HepG2 (cell line): ENCODE measurements around the gene FBXO10. TPM values are rescaled to one million over a fixed set of nuclear protein-coding genes. Genes with fewer than 3 reads are reported as not detected.

Experiments used
- ATAC-seq: fragments of 200-7000 bp; cut with Tn5 transposase; 3 replicates; pipeline ENCODE4 v1.9.1; 2020; ENCODE audit warnings: mild to moderate bottlenecking, moderate library complexity
- BruUV-seq: library from RNA; stranded (reverse); fragments of 400-500 nt; replicated peaks from 2 replicates; lab custom pipeline; 2021; lab: Mats Ljungman, UMichigan
- CTCF ChIA-PET: fragments of 300-600 bp; formaldehyde crosslinking; extraction: SDS; loops from one replicate; lab custom pipeline; 2021; ENCODE audit warnings: low total read pairs, inconsistent platforms, low intra/inter-chr PET ratio; lab: Yijun Ruan, JAX
- POLR2A ChIA-PET: fragments of 350-600 bp; sonication (Branson Sonifier 250); formaldehyde crosslinking; loops from one replicate; lab custom pipeline; 2020; ENCODE audit warnings: antibody characterized with exemption, inconsistent platforms; lab: Yijun Ruan, JAX
- DNase-seq: peaks from one replicate; pipeline ENCODE4 v3.0.0-alpha.2; 2015; ENCODE audit warnings: low spot score
- FAIRE-seq: peaks from 3 replicates; lab custom pipeline; 2011; peaks lifted over from hg19 to GRCh38; lab: Jason Lieb, UNC
- H2AFZ ChIP-seq: one replicate; pipeline ENCODE4 v1.6.1; 2011; ENCODE audit warnings: low read length, inconsistent platforms
- H3K27ac ChIP-seq: fragments of 300-600 bp; 3 replicates; pipeline ENCODE4 v1.8.0; 2011; ENCODE audit warnings: mixed run types, mild to moderate bottlenecking, mixed read lengths, low read length, inconsistent platforms; ENCODE audit not compliant: insufficient read depth; ENCODE audit errors: extremely low read length
- H3K27me3 ChIP-seq, 2 experiments: fragments of 200-600 bp in 1 of 2; 2 replicates in 1 of 2; 3 replicates in 1 of 2; pipeline versions ENCODE4 v1.6.0 to v1.8.0; 2011; ENCODE audit warnings: low read length in 2 of 2, mild to moderate bottlenecking in 2 of 2, moderate library complexity in 2 of 2, inconsistent platforms in 1 of 2; ENCODE audit not compliant: insufficient read depth in 2 of 2, control insufficient read depth in 1 of 2
- H3K36me3 ChIP-seq, 2 experiments: fragments of 200-600 bp in 1 of 2; replicated peaks in 1 of 2; 2 replicates in 1 of 2; 3 replicates in 1 of 2; pipeline versions ENCODE4 v1.5.1 to v1.8.0; 2011; ENCODE audit warnings: low read length in 2 of 2, inconsistent platforms in 1 of 2; ENCODE audit not compliant: insufficient read depth in 2 of 2, control insufficient read depth in 1 of 2
- H3K4me1 ChIP-seq: 2 replicates; pipeline ENCODE4 v1.5.1; 2012; ENCODE audit warnings: low read length, inconsistent platforms; ENCODE audit not compliant: insufficient read depth
- H3K4me2 ChIP-seq: 2 replicates; pipeline ENCODE4 v1.6.0; 2011; ENCODE audit warnings: low read depth, low read length, inconsistent platforms
- H3K4me3 ChIP-seq, 3 experiments: fragments of 200-600 bp in 1 of 3; sonication (generic), shearing (Covaris generic) in 1 of 3; replicated peaks in 1 of 3; 2 replicates each; pipeline ENCODE4 v1.5.1; 2011 to 2016; ENCODE audit warnings: low read length in 3 of 3, inconsistent platforms in 2 of 3, low read depth in 2 of 3, mild to moderate bottlenecking in 2 of 3, control low read depth in 1 of 3, mixed read lengths in 1 of 3; ENCODE audit not compliant: insufficient read depth in 1 of 3
- H3K79me2 ChIP-seq: one replicate; pipeline ENCODE4 v1.6.1; 2011; ENCODE audit warnings: low read length, inconsistent platforms; ENCODE audit not compliant: insufficient read depth
- H3K9ac ChIP-seq: 2 replicates; pipeline ENCODE4 v1.6.0; 2011; ENCODE audit warnings: mild to moderate bottlenecking, low read depth, low read length, inconsistent platforms; ENCODE audit not compliant: insufficient read depth
- H3K9me3 ChIP-seq: 2 replicates; pipeline ENCODE4 v1.5.1; 2012; ENCODE audit warnings: mild to moderate bottlenecking, low read length
- H4K20me1 ChIP-seq: 2 replicates; pipeline ENCODE4 v1.6.0; 2011; ENCODE audit warnings: inconsistent platforms, mild to moderate bottlenecking, low read length, moderate library complexity; ENCODE audit not compliant: insufficient read depth
- MED8 ChIP-seq: sonication (generic); formaldehyde crosslinking; IDR thresholded peaks from 2 replicates; pipeline ENCODE4 v1.8.1; 2023; ENCODE audit warnings: mild to moderate bottlenecking, missing genetic modification reagents; ENCODE audit not compliant: insufficient replicate concordance
- SOX5 ChIP-seq: IDR thresholded peaks from 2 replicates; pipeline ENCODE4 v1.6.1; 2016; ENCODE audit warnings: borderline replicate concordance
- ZC3H13 ChIP-seq: sonication (generic); formaldehyde crosslinking; IDR thresholded peaks from 2 replicates; pipeline ENCODE4 v1.8.1; 2023; ENCODE audit warnings: mild to moderate bottlenecking, missing genetic modification reagents, moderate library complexity
- ZNF318 ChIP-seq: sonication (generic); formaldehyde crosslinking; IDR thresholded peaks from 2 replicates; pipeline ENCODE4 v1.4.0; 2020; ENCODE audit warnings: mild to moderate bottlenecking, missing genetic modification reagents
- ZSCAN5A ChIP-seq: sonication (generic); formaldehyde crosslinking; IDR thresholded peaks from 2 replicates; pipeline ENCODE4 v1.8.0; 2022; ENCODE audit warnings: mild to moderate bottlenecking, missing genetic modification reagents, borderline replicate concordance
- WGBS: methylation state at CpG from one replicate; pipeline ENCODE4 v1.1.6; 2017; ENCODE audit warnings: low lambda C conversion rate; 5-methylcytosine and 5-hydroxymethylcytosine counted together
- in situ Hi-C: cut with HindIII; loops from 2 replicates; pipeline ENCODE4 v1.10.0; 2017; ENCODE audit warnings: low pct_unique_long_range_greater_than_20kb; ENCODE audit not compliant: extremely low pct_ligation_motif_present
- intact Hi-C: fragments of 100-400 bp; cut with micrococcal nuclease; formaldehyde crosslinking; loops from one replicate; pipeline ENCODE4 v1.10.0; 2022; ENCODE audit not compliant: unreplicated experiment
- polyA plus RNA-seq, 8 experiments: library from polyadenylated mRNA; depleted of rRNA in 3 of 8; stranded (reverse) in 7 of 8; unstranded in 1 of 8; fragments of >200 nt; fragmentation: Illumina TruSeq in 4 of 8; extraction: Trizol in 4 of 8; gene quantifications; 2 replicates each; pipeline versions ENCODE4 v1.2.1 to v1.2.3, GENCODE V29; 2011 to 2016; ENCODE audit warnings: low read depth in 4 of 8, missing spikeins in 1 of 8, mixed read lengths in 1 of 8; ENCODE audit not compliant: insufficient read depth in 1 of 8
- total RNA-seq, 5 experiments: library from RNA; depleted of rRNA; stranded (reverse); fragments of >200 nt; fragmentation: Illumina TruSeq; extraction: Trizol; gene quantifications; 2 replicates each; pipeline ENCODE4 v1.2.3, GENCODE V29; 2016; ENCODE audit warnings: low read depth in 1 of 5
- TF ChIP-seq, protein P1 (sequence below): sonication (generic); formaldehyde crosslinking; IDR thresholded peaks from 2 replicates; pipeline ENCODE4 v1.4.0; 2020; ENCODE audit warnings: missing genetic modification reagents
- TF ChIP-seq, protein P2 (sequence below): sonication (generic); formaldehyde crosslinking; IDR thresholded peaks from 2 replicates; pipeline ENCODE4 v1.8.0; 2022; ENCODE audit warnings: mild to moderate bottlenecking, missing genetic modification reagents, moderate library complexity

FBXO10 gene
- total and polyA plus RNA-seq, 2 of the 13 experiments (the other 11 are each of a cell fraction or from before 2014, with no cell fraction given) = 3.1 to 5.1 TPM

- peak overlapping the region; percentile 64 for H3K27ac ChIP-seq
- peak overlapping the region; percentile 75 for H3K4me2 ChIP-seq
- in situ Hi-C loops = loop anchor here (10.0 to 25.0 kb wide), 4 partner anchors 251 to 876 kb away; partner anchors contain the start of gene SLC25A51
- H3K9ac ChIP-seq = peak overlapping the region; percentile 86
- ChIA-PET CTCF (no interaction called here), POLR2A (interaction anchor here (1.6 to 2.5 kb wide), 6 partner anchors 16 to 422 kb away, joined by 4 to 16 read pairs (median 8); partner anchors contain the start of genes EXOSC3 and GRHPR)
- H2AFZ ChIP-seq = no peak overlapping the region
- peak overlapping the region; percentile 79 to 86 (median 82) for H3K4me3 ChIP-seq
- H3K9me3 ChIP-seq = no peaks in the 10 kb centered on the region
- WGBS = 0% methylated on average over 7 of the region's 7 CpGs
- no peak for DNase-seq
- FAIRE-seq = no peak
- H3K4me1 ChIP-seq = peaks cover 52% of the 10 kb centered on the region
- no peak; the same call in 2 of the 3 replicates for ATAC-seq
- H3K27me3 ChIP-seq = no peaks in the 10 kb centered on the region; a peak in 1 of 5 replicates
- BruUV-seq = no TSS peak
- peaks cover 4 to 26% of the 10 kb centered on the region in 2 experiments; a peak in 4 of 5 replicates for H3K36me3 ChIP-seq
- peaks cover 20% of the 10 kb centered on the region for H3K79me2 ChIP-seq
- intact Hi-C loops = loop anchor here (5.0 to 10.0 kb wide), 3 partner anchors 106 to 416 kb away; partner anchors contain the start of genes EXOSC3, SLC25A51 and TOMM5
- H4K20me1 ChIP-seq = no peaks in the 10 kb centered on the region
- TF ChIP-seq ZSCAN5A (0 out of 2 replicates have a peak, but pooled peaks have one; percentile 10), ZC3H13 (CRISPR knock-in tag) (peak; percentile 41; the same call in 1 of the 2 replicates), MED8 (CRISPR knock-in tag) (peak; percentile 7), SOX5 (CRISPR knock-in tag) (no peak), ZNF318 (0 out of 2 replicates have a peak, but pooled peaks have one; percentile 6)
- TF ChIP-seq, protein P1, sequence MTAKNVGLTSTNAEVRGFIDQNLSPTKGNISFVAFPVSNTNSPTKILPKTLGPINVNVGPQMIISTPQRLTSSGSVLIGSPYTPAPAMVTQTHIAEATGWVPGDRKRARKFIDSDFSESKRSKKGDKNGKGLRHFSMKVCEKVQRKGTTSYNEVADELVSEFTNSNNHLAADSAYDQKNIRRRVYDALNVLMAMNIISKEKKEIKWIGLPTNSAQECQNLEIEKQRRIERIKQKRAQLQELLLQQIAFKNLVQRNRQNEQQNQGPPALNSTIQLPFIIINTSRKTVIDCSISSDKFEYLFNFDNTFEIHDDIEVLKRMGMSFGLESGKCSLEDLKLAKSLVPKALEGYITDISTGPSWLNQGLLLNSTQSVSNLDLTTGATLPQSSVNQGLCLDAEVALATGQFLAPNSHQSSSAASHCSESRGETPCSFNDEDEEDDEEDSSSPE (CRISPR knock-in tag) = no peak
- TF ChIP-seq, protein P2, sequence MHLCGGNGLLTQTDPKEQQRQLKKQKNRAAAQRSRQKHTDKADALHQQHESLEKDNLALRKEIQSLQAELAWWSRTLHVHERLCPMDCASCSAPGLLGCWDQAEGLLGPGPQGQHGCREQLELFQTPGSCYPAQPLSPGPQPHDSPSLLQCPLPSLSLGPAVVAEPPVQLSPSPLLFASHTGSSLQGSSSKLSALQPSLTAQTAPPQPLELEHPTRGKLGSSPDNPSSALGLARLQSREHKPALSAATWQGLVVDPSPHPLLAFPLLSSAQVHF (CRISPR knock-in tag) = 0 out of 2 replicates have a peak, but pooled peaks have one; percentile 8
These were observed 89.9 kb downstream of the FBXO10 start for GRCh38 chr9:37486256-37486615.
